Sigmoid colon (tissue), 7 donors: ENCODE measurements around the gene CD247. TPM values are rescaled to one million over a fixed set of nuclear protein-coding genes. Genes with fewer than 3 reads are reported as not detected.

ENCODE experiments used
- DNase-seq: peaks from one replicate; pipeline ENCODE4 v3.0.0-alpha.2; 2019
- H3K27ac ChIP-seq, 4 donors: fragments of 200-600 bp; sonication (generic); one replicate each; pipeline ENCODE4 v1.5.1; 2016 to 2019; ENCODE audit warnings: mild to moderate bottlenecking in 1 of 4
- H3K27me3 ChIP-seq, 3 donors: fragments of 200-600 bp; sonication (generic); one replicate each; pipeline ENCODE4 v1.5.1; 2019; ENCODE audit warnings: mild to moderate bottlenecking in 1 of 3
- H3K36me3 ChIP-seq, 4 donors: fragments of 200-600 bp; sonication (generic); one replicate each; pipeline ENCODE4 v1.5.1; 2016 to 2019
- H3K4me1 ChIP-seq, 4 donors: fragments of 200-600 bp; sonication (generic); one replicate each; pipeline ENCODE4 v1.5.1; 2017 to 2019
- H3K4me3 ChIP-seq, 4 donors: fragments of 200-600 bp; sonication (generic); one replicate each; pipeline ENCODE4 v1.5.1; 2017 to 2019; ENCODE audit warnings: mild to moderate bottlenecking in 2 of 4, moderate library complexity in 1 of 4
- H3K9me3 ChIP-seq, 4 donors: fragments of 200-600 bp in 3 of 4; sonication (generic) in 3 of 4; one replicate each; pipeline versions ENCODE4 v1.5.1 to v1.6.1; 2013 to 2019
- CTCF ChIP-seq, 4 experiments: fragments of 450-650 bp in 3 of 4; fragments of 200-600 bp in 1 of 4; IDR thresholded peaks; one replicate each; pipeline ENCODE4 v1.5.1; 2016 to 2019; ENCODE audit warnings: antibody characterized with exemption in 4 of 4, mild to moderate bottlenecking in 3 of 4, moderate library complexity in 2 of 4
- EP300 ChIP-seq, 4 donors: sonication (generic); formaldehyde crosslinking; IDR thresholded peaks; one replicate each; pipeline ENCODE4 v1.6.1; 2017; ENCODE audit warnings: antibody characterized with exemption in 4 of 4
- POLR2A ChIP-seq, 2 donors: fragments of 450-650 bp; IDR thresholded peaks; one replicate each; pipeline ENCODE4 v1.6.1; 2016; ENCODE audit warnings: antibody characterized with exemption in 2 of 2, mild to moderate bottlenecking in 2 of 2, moderate library complexity in 2 of 2
- POLR2AphosphoS5 ChIP-seq, 4 donors: sonication (generic); formaldehyde crosslinking; IDR thresholded peaks; one replicate each; pipeline ENCODE4 v1.6.1; 2017; ENCODE audit warnings: antibody characterized with exemption in 4 of 4
- WGBS, 2 donors: extraction: QIAGEN DNeasy Blood & Tissue Kit; methylation state at CpG; one replicate each; pipeline ENCODE4 v1.1.7; 2013; 5-methylcytosine and 5-hydroxymethylcytosine counted together
- intact Hi-C: fragments of 100-400 bp; cut with DNase I; formaldehyde crosslinking; loops from one replicate; pipeline ENCODE4 v1.15.1; 2023
- polyA plus RNA-seq, 3 donors: library from polyadenylated mRNA; stranded (reverse); fragments of 200-250 nt; gene quantifications; one replicate each; pipeline ENCODE4 v1.2.3, GENCODE V29; 2013
- total RNA-seq, 4 donors: library from RNA; depleted of rRNA; stranded (reverse); fragments of >200 nt; gene quantifications; one replicate each; pipeline ENCODE4 v1.1.0, GENCODE V29; 2016
- donor health status: healthy with polysubstance abuse.
- donor health status: Bipolar disorder and iron deficiency.
- donor health status: healthy.

The CD247 gene
- total and polyA plus RNA-seq, 7 donors: 0.36 to 20.3 (median 1.4) TPM; not detected in 3

- H3K9me3 ChIP-seq: no peaks in the 10 kb centered on the region
- H3K4me1 ChIP-seq: no peaks in the 10 kb centered on the region
- no peak overlapping the region for H3K27ac ChIP-seq
- DNase-seq: no peak
- 40 to 60% methylated on average over 8 of the region's 8 CpGs for WGBS, 2 donors
- H3K4me3 ChIP-seq: no peak overlapping the region
- TF ChIP-seq CTCF (IDR thresholded peaks at IDR 0.05) (peak in 3 of 4 experiments; percentile 27 to 38 (median 27)), POLR2A (IDR thresholded peaks at IDR 0.05) (no peak)
- intact Hi-C loops: no loop called here
- no peaks in the 10 kb centered on the region for H3K27me3 ChIP-seq
- peaks cover 0 to 77% (median 15%) of the 10 kb centered on the region in 4 donors for H3K36me3 ChIP-seq
These were observed 117.0 kb downstream of the CD247 start for GRCh38 chr1:167401260-167401873.

GRCh38 chr1:167400359-167400953 lies 117.9 kb downstream of the CD247 start:
- intact Hi-C loops: no loop called here
- no peak overlapping the region for H3K27ac ChIP-seq
- H3K9me3 ChIP-seq: no peaks in the 10 kb centered on the region
- TF ChIP-seq POLR2A (IDR thresholded peaks at IDR 0.05) (no peak), EP300 (IDR thresholded peaks at IDR 0.05) (no peak), CTCF (IDR thresholded peaks at IDR 0.05) (no peak), POLR2AphosphoS5 (IDR thresholded peaks at IDR 0.05) (no peak)
- no peak overlapping the region for H3K4me3 ChIP-seq
- DNase-seq: no peak
- 79 to 90% methylated on average over 2 of the region's 2 CpGs for WGBS, 2 donors
- no peaks in the 10 kb centered on the region for H3K27me3 ChIP-seq
- no peaks in the 10 kb centered on the region for H3K4me1 ChIP-seq
- peaks cover 0 to 77% (median 15%) of the 10 kb centered on the region in 4 donors for H3K36me3 ChIP-seq

- H3K27me3 ChIP-seq: no peaks in the 10 kb centered on the region
- no peak for DNase-seq
- no peak overlapping the region for H3K27ac ChIP-seq
- no peaks in the 10 kb centered on the region for H3K4me1 ChIP-seq
- intact Hi-C loops: no loop called here
- no peaks in the 10 kb centered on the region for H3K9me3 ChIP-seq
- 99% methylated on average over 7 of the region's 7 CpGs for WGBS, 2 donors
- H3K4me3 ChIP-seq: no peak overlapping the region
- TF ChIP-seq EP300 (IDR thresholded peaks at IDR 0.05): no peak
- no peak for TF ChIP-seq POLR2AphosphoS5 (IDR thresholded peaks at IDR 0.05)
- no peak for TF ChIP-seq POLR2A (IDR thresholded peaks at IDR 0.05)
- TF ChIP-seq CTCF (IDR thresholded peaks at IDR 0.05): no peak
- peaks cover 0 to 53% (median 6%) of the 10 kb centered on the region in 4 donors for H3K36me3 ChIP-seq
These were observed 126.1 kb downstream of the CD247 start for GRCh38 chr1:167392200-167392696.

- Histone ChIP-seq H3K4me3 (no peak overlapping the region), H3K4me1 (no peaks in the 10 kb centered on the region), H3K27ac (no peak overlapping the region), H3K27me3 (no peaks in the 10 kb centered on the region), H3K36me3 (peaks cover 0 to 62% (median 11%) of the 10 kb centered on the region in 4 donors), H3K9me3 (no peaks in the 10 kb centered on the region)
- TF ChIP-seq POLR2AphosphoS5 (IDR thresholded peaks at IDR 0.05): no peak
- TF ChIP-seq POLR2A (IDR thresholded peaks at IDR 0.05): no peak
- 96 to 100% methylated on average over 1 of the region's 1 CpG for WGBS, 2 donors
- intact Hi-C loops: no loop called here
- no peak for DNase-seq
These were observed 129.4 kb downstream of the CD247 start for GRCh38 chr1:167388976-167389375.

GRCh38 chr1:167387251-167387910 lies 130.9 kb downstream of the CD247 start:
- Histone ChIP-seq H3K36me3 (peaks cover 0 to 56% (median 13%) of the 10 kb centered on the region in 4 donors), H3K27me3 (no peaks in the 10 kb centered on the region), H3K4me3 (no peak overlapping the region), H3K4me1 (no peaks in the 10 kb centered on the region), H3K9me3 (no peaks in the 10 kb centered on the region), H3K27ac (no peak overlapping the region)
- TF ChIP-seq POLR2A (IDR thresholded peaks at IDR 0.05) (no peak), EP300 (IDR thresholded peaks at IDR 0.05) (no peak), POLR2AphosphoS5 (IDR thresholded peaks at IDR 0.05) (no peak), CTCF (IDR thresholded peaks at IDR 0.05) (no peak)
- 89 to 94% methylated on average over 7 of the region's 7 CpGs for WGBS, 2 donors
- intact Hi-C loops: no loop called here
- DNase-seq: no peak
